ENCODE results near the gene MAN1A1. TPM values are rescaled to one million over a fixed set of nuclear protein-coding genes. Genes with fewer than 3 reads are reported as not detected.

The MAN1A1 gene
- total RNA-seq, 1 donor, result 79.6 TPM

DNA sequence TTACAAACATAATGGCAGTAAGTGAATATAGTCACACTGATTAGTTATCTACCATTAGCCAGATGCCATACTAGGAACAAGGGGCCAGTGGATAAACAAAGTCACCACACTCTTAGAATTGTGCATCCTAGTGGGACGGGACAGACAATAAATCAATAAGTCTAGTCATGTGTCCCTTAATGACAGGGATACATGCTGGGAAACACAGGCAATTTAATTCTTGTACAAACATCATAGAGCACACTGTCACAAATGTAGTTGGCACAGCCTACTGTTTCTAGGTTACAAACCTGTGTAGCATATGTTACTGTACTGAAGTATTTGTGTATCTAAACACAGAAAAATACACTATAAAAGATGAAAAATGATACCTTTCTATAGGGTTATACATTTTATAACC is 148.1 kb downstream of the MAN1A1 start:
- no peak overlapping the region for H3K4me2 ChIP-seq (ENCODE audit: insufficient read depth, low read length)
- no peaks in the 10 kb centered on the region for H3K27me3 ChIP-seq (ENCODE audit: insufficient read depth, low read length)
- TF ChIP-seq, protein P1, sequence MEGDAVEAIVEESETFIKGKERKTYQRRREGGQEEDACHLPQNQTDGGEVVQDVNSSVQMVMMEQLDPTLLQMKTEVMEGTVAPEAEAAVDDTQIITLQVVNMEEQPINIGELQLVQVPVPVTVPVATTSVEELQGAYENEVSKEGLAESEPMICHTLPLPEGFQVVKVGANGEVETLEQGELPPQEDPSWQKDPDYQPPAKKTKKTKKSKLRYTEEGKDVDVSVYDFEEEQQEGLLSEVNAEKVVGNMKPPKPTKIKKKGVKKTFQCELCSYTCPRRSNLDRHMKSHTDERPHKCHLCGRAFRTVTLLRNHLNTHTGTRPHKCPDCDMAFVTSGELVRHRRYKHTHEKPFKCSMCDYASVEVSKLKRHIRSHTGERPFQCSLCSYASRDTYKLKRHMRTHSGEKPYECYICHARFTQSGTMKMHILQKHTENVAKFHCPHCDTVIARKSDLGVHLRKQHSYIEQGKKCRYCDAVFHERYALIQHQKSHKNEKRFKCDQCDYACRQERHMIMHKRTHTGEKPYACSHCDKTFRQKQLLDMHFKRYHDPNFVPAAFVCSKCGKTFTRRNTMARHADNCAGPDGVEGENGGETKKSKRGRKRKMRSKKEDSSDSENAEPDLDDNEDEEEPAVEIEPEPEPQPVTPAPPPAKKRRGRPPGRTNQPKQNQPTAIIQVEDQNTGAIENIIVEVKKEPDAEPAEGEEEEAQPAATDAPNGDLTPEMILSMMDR (IDR thresholded peaks at IDR 0.05; ENCODE audit: extremely low read depth, low read depth, low read length), result no peak
- H4K20me1 ChIP-seq (ENCODE audit: insufficient read depth, low read length), result no peaks in the 10 kb centered on the region
- no peaks in the 10 kb centered on the region for H3K79me2 ChIP-seq (ENCODE audit: insufficient read depth, low read length)
- H2AFZ ChIP-seq (ENCODE audit: low read length), result no peak overlapping the region
- no peaks in the 10 kb centered on the region for H3K36me3 ChIP-seq (ENCODE audit: insufficient read depth, low read length)
- DNase-seq (ENCODE audit: insufficient read length, low spot score, missing footprints), result no peak
- H3K27ac ChIP-seq (ENCODE audit: low read depth, low read length), result no peak overlapping the region
- no peak overlapping the region for H3K4me3 ChIP-seq (ENCODE audit: insufficient read depth, low read length)
- no peaks in the 10 kb centered on the region for H3K4me1 ChIP-seq (ENCODE audit: insufficient read depth, low read length)
- H3K9me3 ChIP-seq (ENCODE audit: low read depth, low read length), result no peaks in the 10 kb centered on the region

GRCh38 chr6:119200512-119201175 is 148.9 kb downstream of the MAN1A1 start:
- Histone ChIP-seq H3K79me2 (ENCODE audit: insufficient read depth, low read length) (no peaks in the 10 kb centered on the region), H3K27ac (ENCODE audit: low read depth, low read length) (no peak overlapping the region), H4K20me1 (ENCODE audit: insufficient read depth, low read length) (no peaks in the 10 kb centered on the region), H3K27me3 (ENCODE audit: insufficient read depth, low read length) (no peaks in the 10 kb centered on the region), H2AFZ (ENCODE audit: low read length) (no peak overlapping the region), H3K36me3 (ENCODE audit: insufficient read depth, low read length) (no peaks in the 10 kb centered on the region), H3K4me1 (ENCODE audit: insufficient read depth, low read length) (no peaks in the 10 kb centered on the region), H3K4me3 (ENCODE audit: insufficient read depth, low read length) (no peak overlapping the region), H3K4me2 (ENCODE audit: insufficient read depth, low read length) (no peak overlapping the region), H3K9me3 (ENCODE audit: low read depth, low read length) (no peaks in the 10 kb centered on the region)
- DNase-seq (ENCODE audit: insufficient read length, low spot score, missing footprints), result no peak
- TF ChIP-seq, protein P1 (IDR thresholded peaks at IDR 0.05; ENCODE audit: extremely low read depth, low read depth, low read length), result no peak

DNA sequence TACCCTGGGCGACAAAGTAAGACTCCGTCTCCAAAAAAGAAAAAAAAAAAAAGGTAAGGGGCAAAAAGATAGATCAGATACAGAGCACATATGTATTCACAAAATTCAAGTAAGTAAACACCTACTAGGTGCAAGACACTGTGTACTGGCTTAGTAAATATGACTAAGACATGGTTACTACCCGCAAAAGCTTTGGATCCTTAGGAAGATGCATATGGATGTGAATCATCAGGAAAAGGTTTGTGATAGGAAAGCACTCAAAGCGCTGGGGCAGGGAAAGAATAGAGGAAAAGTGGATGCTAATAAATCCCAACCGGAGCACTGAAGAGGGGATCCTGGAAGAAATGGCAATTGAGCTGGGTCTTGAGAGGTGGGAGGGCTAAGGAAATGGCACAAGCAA is 152.3 kb downstream of the MAN1A1 start:
- no peak overlapping the region for H3K4me2 ChIP-seq (ENCODE audit: insufficient read depth, low read length)
- DNase-seq (ENCODE audit: insufficient read length, low spot score, missing footprints), result no peak
- H3K27ac ChIP-seq (ENCODE audit: low read depth, low read length), result no peak overlapping the region
- no peaks in the 10 kb centered on the region for H4K20me1 ChIP-seq (ENCODE audit: insufficient read depth, low read length)
- TF ChIP-seq, protein P1 (IDR thresholded peaks at IDR 0.05; ENCODE audit: extremely low read depth, low read depth, low read length), result no peak
- H3K79me2 ChIP-seq (ENCODE audit: insufficient read depth, low read length), result no peaks in the 10 kb centered on the region
- H3K36me3 ChIP-seq (ENCODE audit: insufficient read depth, low read length), result no peaks in the 10 kb centered on the region
- H3K9me3 ChIP-seq (ENCODE audit: low read depth, low read length), result no peaks in the 10 kb centered on the region
- no peaks in the 10 kb centered on the region for H3K4me1 ChIP-seq (ENCODE audit: insufficient read depth, low read length)
- no peaks in the 10 kb centered on the region for H3K27me3 ChIP-seq (ENCODE audit: insufficient read depth, low read length)
- no peak overlapping the region for H2AFZ ChIP-seq (ENCODE audit: low read length)
- no peak overlapping the region for H3K4me3 ChIP-seq (ENCODE audit: insufficient read depth, low read length)

- Histone ChIP-seq H3K4me1 (ENCODE audit: insufficient read depth, low read length) (no peaks in the 10 kb centered on the region), H3K36me3 (ENCODE audit: insufficient read depth, low read length) (no peaks in the 10 kb centered on the region), H2AFZ (ENCODE audit: low read length) (no peak overlapping the region), H3K9me3 (ENCODE audit: low read depth, low read length) (no peaks in the 10 kb centered on the region), H3K4me2 (ENCODE audit: insufficient read depth, low read length) (no peak overlapping the region), H3K4me3 (ENCODE audit: insufficient read depth, low read length) (no peak overlapping the region), H3K79me2 (ENCODE audit: insufficient read depth, low read length) (no peaks in the 10 kb centered on the region), H4K20me1 (ENCODE audit: insufficient read depth, low read length) (no peaks in the 10 kb centered on the region), H3K27ac (ENCODE audit: low read depth, low read length) (no peak overlapping the region), H3K27me3 (ENCODE audit: insufficient read depth, low read length) (no peaks in the 10 kb centered on the region)
- TF ChIP-seq, protein P1 (IDR thresholded peaks at IDR 0.05; ENCODE audit: extremely low read depth, low read depth, low read length), result no peak
- DNase-seq (ENCODE audit: insufficient read length, low spot score, missing footprints), result no peak
Observed at GRCh38 chr6:119196715-119197114, 152.8 kb downstream of the MAN1A1 start.
